ENCODE measurements around the gene MUC13.

GRCh38 chr3:124938896-124939295 is 4.3 kb upstream of the MUC13 start:
- TF ChIP-seq CTCF (IDR thresholded peaks at IDR 0.05) (no peak), POLR2A (IDR thresholded peaks at IDR 0.05) (no peak)

All from lower leg skin (tissue), 3 donors.